ENCODE measurements around the gene ALPK1.
A peak's percentile ranks its signal among the peaks of the same experiment; 100 is the strongest.

Gene ALPK1

DNA sequence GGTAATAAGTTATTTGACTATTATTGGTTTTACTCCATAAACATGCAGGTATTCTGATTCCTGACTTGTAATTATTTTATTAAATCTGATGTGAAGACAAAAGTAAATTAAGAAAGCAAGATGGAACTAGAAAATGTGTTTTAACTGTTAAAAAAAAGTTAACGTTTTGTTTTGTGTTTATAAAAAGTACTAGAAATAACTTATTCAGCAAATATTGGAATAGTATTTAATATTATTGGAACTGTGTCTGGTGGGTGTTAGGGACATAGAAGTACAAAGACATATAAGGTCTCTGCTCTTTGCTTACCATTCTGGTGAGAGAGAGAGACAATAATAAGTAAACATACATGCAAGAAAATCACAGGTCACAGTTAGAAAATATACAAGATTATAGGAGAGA lies 27.1 kb upstream of the ALPK1 start:
- DNase-seq (ENCODE audit: low read depth) = no peak
- no peak overlapping the region for H3K4me3 ChIP-seq (ENCODE audit: control insufficient read depth, low read depth, low read length)
- TF ChIP-seq, protein P1, sequence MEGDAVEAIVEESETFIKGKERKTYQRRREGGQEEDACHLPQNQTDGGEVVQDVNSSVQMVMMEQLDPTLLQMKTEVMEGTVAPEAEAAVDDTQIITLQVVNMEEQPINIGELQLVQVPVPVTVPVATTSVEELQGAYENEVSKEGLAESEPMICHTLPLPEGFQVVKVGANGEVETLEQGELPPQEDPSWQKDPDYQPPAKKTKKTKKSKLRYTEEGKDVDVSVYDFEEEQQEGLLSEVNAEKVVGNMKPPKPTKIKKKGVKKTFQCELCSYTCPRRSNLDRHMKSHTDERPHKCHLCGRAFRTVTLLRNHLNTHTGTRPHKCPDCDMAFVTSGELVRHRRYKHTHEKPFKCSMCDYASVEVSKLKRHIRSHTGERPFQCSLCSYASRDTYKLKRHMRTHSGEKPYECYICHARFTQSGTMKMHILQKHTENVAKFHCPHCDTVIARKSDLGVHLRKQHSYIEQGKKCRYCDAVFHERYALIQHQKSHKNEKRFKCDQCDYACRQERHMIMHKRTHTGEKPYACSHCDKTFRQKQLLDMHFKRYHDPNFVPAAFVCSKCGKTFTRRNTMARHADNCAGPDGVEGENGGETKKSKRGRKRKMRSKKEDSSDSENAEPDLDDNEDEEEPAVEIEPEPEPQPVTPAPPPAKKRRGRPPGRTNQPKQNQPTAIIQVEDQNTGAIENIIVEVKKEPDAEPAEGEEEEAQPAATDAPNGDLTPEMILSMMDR (IDR thresholded peaks at IDR 0.05; ENCODE audit: control insufficient read depth, insufficient read depth, low read depth, low read length, missing control alignments) = no peak

DNA sequence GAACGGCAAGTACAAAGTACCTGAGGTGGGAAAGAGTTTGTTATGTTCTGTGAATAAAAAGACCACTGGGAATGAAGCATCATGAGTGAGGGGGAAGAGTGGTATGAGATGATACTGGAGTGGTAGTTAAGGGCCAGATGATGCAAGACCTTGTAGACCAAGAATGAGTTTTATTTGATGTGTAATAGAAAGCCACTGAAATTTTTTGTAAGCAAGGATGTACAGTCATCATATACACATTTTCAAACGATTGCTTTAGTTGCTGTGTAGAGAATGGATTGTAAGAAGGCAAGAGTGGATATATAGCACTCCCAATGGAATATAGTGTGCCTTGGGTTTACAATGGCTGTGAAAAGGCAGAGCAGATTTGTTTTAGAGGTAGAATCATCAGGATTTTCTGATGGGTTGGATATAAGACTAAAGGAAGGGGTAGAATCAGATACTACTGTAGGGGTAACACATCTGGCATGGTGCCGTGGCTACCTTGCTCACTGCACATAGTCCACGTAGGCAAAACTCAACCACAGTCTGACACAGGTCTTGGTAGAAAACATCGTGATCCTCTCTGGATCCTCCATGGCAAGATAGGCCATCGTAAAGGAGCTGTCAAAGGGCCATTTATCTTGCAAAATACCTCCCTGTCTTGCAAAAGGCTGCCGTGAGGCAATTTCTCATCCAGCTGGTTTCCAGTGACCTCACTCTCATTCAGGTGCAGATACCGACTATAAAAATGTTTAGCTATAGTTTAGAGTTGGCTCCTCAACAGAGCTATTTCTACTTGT lies 26.3 kb upstream of the ALPK1 start:
- DNase-seq (ENCODE audit: low read depth) = peak; percentile 63
- TF ChIP-seq, protein P1 (IDR thresholded peaks at IDR 0.05; ENCODE audit: control insufficient read depth, insufficient read depth, low read depth, low read length, missing control alignments) = no peak
- no peak overlapping the region for H3K4me3 ChIP-seq (ENCODE audit: control insufficient read depth, low read depth, low read length)

DNA sequence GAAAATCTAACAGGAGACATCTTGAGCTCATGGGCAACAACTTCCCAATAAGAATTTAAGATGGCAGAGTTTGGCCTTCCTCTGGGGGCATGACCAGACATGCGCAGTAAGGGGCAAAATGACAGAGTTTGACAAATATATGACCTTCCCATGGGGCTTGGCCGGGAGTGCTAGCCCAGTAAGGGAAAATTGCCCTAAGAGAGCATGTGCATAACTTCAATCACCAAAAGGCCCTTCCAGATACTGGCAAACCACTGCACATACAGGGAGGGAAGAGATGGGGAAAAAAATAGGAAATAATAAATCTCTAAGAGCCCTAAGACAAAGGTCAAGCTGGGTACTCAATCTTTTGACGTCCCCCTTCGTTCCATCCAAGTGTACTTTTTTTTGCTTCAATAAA lies 24.9 kb upstream of the ALPK1 start:
- H3K4me3 ChIP-seq (ENCODE audit: control insufficient read depth, low read depth, low read length) = no peak overlapping the region
- no peak for DNase-seq (ENCODE audit: low read depth)
- TF ChIP-seq, protein P1 (IDR thresholded peaks at IDR 0.05; ENCODE audit: control insufficient read depth, insufficient read depth, low read depth, low read length, missing control alignments) = no peak

DNA sequence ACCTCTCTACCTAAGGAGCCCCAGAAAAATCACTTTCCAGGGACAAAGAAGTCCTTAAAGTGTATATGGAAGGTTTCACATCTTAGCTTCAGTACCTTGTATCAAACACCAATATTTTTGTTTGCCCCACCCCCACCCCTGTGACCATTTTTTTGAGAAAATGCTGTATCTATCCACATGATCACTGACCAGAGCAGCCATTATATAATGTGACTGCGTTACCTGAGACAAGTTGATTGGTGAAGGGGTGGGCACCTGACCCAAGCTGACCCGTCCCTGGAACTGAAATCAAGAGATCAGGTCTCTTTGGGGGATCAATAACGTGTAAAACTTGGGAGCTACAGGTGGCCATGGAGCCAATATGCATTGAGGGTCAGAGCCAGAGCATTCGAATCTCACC lies 22.2 kb upstream of the ALPK1 start:
- no peak overlapping the region for H3K4me3 ChIP-seq (ENCODE audit: control insufficient read depth, low read depth, low read length)
- DNase-seq (ENCODE audit: low read depth) = no peak
- TF ChIP-seq, protein P1 (IDR thresholded peaks at IDR 0.05; ENCODE audit: control insufficient read depth, insufficient read depth, low read depth, low read length, missing control alignments) = no peak

DNA sequence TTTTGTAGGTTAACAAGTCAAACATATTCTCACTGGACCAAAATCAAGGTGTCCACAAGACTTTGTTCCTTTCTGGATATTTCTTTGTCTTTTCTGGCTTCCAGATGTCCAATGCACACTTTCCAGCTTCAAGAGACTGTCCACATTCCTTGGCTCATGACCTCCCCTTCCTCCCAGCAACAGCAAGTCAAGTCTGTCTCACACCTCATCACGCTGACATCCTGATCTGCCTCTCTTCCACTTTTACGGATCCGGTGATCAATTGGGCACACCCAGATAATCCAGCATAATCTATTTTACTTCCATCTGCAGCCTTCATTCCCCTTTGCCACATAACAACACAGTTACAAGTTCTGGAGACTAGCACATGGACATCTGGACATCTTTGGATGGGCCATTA lies 21.1 kb upstream of the ALPK1 start:
- TF ChIP-seq, protein P1 (IDR thresholded peaks at IDR 0.05; ENCODE audit: control insufficient read depth, insufficient read depth, low read depth, low read length, missing control alignments) = no peak
- H3K4me3 ChIP-seq (ENCODE audit: control insufficient read depth, low read depth, low read length) = no peak overlapping the region
- no peak for DNase-seq (ENCODE audit: low read depth)

DNA sequence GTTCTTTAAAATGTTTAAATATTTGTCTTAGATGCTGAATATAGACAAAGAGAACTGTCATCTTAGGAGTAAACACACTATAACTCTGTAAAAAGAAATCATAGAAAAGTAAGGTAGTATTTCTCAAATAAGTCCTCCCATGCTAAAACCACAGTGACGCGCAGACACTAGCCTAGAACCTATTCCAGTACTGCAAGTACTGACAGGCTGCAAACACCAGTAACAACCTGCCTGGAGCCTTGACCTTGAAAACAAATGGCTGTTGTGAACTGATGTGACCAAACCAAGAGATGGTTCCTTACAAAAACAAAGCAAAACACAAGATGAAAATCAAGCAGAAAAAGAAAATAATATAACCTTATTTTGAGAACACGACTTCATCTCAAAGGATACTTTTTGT lies 19.9 kb upstream of the ALPK1 start:
- H3K4me3 ChIP-seq (ENCODE audit: control insufficient read depth, low read depth, low read length) = no peak overlapping the region
- TF ChIP-seq, protein P1 (IDR thresholded peaks at IDR 0.05; ENCODE audit: control insufficient read depth, insufficient read depth, low read depth, low read length, missing control alignments) = no peak
- DNase-seq (ENCODE audit: low read depth) = no peak
